Fibroblast of skin of back (primary cell): ENCODE measurements around the gene HEXIM2. TPM values are rescaled to one million over a fixed set of nuclear protein-coding genes. Genes with fewer than 3 reads are reported as not detected.
A peak's percentile ranks its signal among the peaks of the same experiment; 100 is the strongest.
"Not testable (repeated sequence)": the region's sequence is repeated elsewhere in the genome, so short reads cannot be mapped to it uniquely, and the experiment has no call there.

Experiments used
- DNase-seq: peaks from one replicate; pipeline ENCODE4 v3.0.0-alpha.2; 2013
- polyA plus RNA-seq, 2 experiments: library from polyadenylated mRNA; unstranded; fragments of 120-200 nt; gene quantifications; one replicate each; pipeline ENCODE4 v1.2.1, GENCODE V29; 2013; ENCODE audit not compliant: insufficient read length in 2 of 2

The HEXIM2 gene
- 3.0 TPM for polyA plus RNA-seq (2013, experiment 1 of 2; ENCODE audit: insufficient read length)
- polyA plus RNA-seq (2013, experiment 2 of 2; ENCODE audit: insufficient read length) = 2.7 TPM

GRCh38 chr17:45161288-45162024, at the start of gene HEXIM2:
Gene HEXIM2, plus strand, starts transcription at chr17:45161875. Its CDS starts 919 bp downstream, at chr17:45162794.
- DNase-seq = peak; percentile 100

GRCh38 chr17:45112559-45113423, 48.9 kb upstream of the HEXIM2 start:
- no peak for DNase-seq

- DNase-seq = no peak
These were observed 48.3 kb upstream of the HEXIM2 start for GRCh38 chr17:45113424-45113754.

DNA sequence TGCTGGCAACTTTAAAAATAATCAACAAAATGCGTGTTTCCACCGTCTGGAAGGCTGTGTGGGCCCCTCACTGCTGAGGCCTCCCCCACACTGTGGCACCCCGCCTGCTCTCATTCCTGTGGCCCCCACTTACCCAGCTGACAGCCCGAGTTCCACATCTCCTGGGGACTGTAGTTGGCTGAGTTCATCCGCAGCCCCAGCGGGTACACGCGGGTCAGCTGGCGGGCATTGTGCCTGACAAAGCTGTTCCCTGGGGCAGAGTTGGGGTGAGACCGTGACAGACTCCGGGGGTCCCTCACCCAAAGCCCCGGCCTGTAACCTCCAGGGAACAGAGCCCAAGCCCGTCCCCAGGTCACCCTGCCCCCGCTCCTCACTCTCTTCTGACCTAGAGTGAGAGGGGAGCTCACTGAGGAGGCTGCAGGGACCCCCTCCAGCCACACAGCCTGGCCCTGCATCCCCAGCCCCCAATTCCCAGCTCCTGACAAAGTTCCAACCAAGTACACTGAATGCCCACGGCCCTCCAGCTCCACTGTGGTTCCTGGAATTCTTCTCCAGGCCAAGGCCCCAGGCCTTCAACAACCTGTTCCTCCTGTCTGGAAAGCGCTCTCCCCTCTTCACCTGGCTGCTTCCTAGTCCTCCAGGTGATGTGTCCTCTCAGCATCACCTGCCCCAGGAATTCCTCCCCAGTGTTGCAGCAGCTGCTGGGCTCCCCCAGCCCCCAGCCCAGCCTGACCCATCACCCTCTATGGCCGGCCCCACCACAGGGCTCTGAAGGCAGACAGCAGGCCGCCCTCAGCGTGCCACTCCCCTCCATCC, 47.4 kb upstream of the HEXIM2 start:
- DNase-seq = no peak

DNA sequence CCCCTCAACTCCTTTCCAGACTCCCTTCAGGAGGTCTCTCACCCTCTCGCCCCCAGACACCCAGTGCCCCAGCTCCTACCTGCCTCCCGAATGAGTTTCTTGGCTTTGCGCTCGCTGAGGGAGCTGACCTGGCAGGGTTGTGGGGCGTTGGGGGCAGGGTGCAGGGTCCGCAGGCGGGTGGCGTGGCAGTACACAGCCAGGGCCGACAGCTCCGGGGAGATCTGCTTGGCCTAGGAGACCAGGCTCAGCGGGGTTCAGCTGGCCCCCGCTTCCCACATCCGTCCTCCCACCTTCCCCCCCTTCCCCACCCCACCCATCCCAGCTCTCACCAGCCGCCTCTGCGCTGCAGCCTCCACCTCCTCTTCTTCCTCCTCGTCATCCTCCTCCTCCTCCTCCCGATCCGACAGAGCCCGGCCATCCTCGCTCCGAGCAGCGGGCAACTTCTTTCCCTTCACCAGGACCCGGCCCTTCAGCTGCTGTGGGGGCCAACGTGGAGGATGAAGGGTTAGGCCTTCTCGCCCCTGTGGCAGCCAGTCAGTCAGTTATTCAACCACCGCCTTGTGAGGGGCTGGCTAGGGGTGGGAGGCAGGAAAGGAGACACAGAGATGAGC, 46.6 kb upstream of the HEXIM2 start:
- DNase-seq = no peak

- peak; percentile 69 for DNase-seq
These were observed 45.8 kb upstream of the HEXIM2 start for GRCh38 chr17:45115871-45116270.

DNA sequence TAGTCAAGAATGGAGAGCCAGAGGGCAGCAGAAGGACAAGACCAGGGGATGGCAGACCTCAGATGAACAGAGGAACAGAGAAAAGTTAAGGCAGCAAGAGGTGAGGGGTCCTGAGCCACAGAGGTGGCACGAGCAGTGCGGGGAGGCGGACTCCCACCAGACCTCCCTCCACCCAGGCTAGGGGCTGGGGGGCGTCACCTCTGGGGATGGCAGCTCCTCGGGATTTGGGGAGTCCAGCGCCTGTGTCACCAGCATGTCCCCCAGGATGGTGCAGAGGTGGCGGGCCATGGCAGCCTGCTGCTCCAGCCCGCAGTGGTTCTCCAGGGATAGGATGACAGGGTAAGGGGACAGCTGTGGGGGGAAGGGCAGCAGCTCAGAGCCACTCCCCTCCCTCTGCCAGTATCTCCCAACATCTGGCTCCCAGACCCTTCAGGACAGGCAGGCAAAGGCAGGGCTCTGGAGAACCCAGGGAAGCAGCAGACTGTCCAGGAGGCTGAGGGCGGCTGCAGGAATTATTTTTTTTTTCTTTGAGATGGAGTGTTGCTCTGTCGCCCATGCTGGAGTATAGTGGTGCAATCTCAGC, 45.1 kb upstream of the HEXIM2 start:
- no peak for DNase-seq

DNA sequence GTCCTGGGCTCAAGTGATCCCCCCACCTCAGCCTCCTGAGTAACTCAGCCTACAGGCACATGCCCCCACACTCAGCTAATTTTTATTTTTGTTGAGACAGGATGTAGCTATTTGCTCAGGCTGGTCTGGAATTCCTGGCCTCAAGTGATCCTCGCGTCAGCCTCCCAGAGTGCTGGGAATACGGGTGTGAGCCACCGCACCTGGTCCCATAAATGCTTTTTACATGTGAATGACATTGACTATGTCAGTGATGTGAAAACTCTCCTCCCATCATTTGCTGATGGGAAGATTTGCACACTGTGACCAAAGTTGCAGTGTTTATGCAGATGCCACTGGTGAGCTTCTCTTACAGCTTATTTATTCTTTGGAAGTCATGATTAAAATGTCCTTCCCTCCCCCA, 44.3 kb upstream of the HEXIM2 start:
- DNase-seq = no peak

DNA sequence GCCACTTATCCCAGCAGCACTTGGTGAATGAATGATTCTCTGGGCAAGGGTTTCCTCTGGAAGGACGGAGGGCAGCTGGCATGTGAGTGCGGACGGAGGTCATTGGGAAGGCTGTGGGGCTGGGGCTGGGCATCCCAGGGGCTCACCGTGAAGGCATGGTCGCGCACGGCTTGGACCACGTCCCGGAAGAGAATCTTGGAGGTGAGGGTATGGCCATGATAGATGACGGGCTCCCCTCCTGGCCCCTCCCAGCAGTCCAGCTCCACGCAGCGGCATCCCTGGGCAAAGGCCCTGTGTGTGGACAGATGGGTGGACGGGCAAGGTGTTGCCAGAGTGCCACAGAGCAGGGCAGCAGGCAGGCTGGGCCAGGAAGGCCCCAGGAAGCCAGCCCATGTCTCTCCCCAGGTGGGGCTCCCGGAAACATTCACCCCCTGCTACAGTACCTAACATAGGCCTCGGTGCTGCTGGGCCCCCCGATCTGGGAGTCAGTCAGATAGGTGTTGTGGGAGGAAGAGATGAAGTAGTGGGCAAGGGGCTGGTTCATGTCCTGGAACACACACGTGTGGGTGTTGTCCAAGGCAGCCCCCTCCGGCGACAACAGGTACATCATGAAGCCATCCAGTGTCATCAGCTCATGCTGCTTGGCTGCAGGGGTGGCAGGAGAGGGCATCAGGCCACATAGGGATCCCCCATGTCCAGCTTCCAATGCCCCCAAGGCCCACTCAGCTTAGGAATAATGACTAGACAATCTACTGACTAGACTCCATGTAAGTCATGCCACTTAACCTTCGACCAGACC, 43.6 kb upstream of the HEXIM2 start:
- DNase-seq = no peak

- DNase-seq = no peak
These were observed 43.0 kb upstream of the HEXIM2 start for GRCh38 chr17:45118691-45119090.

DNA sequence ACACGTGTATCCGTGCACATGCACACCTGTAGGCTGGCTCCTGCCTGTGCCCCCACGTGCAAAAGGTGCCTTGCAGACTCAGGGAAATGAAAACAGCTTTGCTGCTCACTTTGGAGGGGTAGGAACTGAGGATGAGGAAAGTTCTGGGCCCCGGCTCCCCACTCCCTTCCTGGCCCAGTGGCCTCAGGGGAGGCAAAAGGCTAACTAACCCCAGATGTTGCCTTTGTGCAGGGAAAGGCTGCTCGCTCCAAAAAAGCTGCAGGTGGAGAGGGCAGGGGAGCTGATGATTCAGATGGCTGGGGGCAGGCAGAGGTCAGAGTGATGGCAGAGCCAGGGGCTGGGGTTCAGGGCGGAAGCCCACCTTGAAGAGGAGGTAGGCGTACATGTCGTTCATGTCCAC, 41.7 kb upstream of the HEXIM2 start:
- no peak for DNase-seq

- DNase-seq = no peak
These were observed 41.1 kb upstream of the HEXIM2 start for GRCh38 chr17:45120558-45120957.

DNA sequence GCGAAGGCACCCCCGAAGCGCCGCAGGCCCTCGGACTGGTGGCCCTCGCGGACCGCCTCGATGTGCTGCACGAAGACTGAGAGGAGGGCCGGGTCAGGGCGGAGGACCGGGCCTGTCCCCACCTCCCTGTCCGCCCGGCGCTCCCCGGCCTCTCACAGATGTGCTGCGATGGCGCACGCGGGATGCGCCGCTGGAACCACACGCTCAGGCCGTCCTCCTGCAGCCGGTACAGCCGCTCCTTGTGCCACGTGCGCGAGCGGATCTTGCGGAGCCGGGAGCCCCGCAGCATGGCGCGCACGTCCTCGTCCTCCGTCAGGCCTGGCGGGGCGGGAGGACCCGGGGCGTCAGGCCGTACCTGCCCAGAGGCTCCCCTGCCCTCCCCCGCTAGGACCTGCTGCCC, 40.6 kb upstream of the HEXIM2 start:
- DNase-seq = no peak

- no peak for DNase-seq
These were observed 38.5 kb upstream of the HEXIM2 start for GRCh38 chr17:45123076-45123770.

DNA sequence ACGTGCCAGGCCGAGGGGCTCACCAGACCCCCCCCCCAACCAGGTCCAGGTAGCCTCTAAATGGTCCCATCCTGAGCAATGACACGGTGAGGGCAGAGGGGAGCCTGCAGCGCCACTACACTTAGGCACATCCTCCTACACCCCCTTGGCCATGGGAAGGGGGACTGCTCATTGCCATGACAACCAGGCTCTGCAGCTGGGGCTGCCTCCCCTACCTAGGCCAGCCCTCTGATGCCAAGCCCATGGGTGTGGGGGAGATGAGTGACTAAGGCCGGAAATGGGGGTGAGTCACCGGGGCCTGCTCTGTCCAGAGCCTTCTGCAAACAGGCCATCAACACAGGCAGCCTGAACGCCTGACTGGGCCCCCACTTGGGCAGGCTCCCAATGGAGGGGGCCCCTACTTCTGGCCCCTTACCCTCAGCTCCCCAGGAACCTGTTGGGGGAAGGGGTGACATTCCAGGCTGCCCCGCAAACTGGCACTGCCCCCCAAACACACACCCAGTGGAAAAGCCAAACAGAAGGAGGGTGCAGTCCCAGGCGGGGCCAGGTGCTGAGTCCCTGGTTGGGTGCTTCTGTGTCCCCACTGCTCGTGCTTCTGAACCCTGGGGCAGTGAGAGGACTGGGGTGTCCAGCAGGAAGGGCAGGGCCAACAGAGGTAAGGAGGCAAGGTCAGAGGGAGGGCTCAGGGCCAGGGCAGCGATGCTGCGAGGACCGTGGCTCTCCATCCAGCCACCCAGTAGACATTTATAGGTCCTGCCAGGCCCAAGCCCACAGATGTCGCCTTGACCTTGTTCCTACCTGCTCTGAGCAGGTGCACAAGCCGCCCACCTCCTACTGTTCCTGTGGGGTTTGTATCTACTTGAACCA, 37.5 kb upstream of the HEXIM2 start:
- DNase-seq = peak; percentile 91

DNA sequence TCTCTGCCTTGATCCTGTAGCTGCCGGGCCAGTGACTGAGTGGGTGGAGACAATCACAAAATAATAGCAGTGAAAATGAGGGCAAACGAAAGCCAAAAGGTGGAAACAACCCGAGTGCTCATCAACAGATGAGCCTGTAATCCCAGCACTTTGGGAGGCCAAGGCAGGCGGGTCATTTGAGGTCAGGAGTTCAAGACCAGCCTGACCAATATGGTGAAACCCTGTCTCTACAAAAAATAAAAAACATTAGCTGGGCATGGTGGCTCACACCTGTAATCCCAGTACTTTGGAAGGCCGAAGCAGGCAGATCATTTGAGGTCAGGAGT, 36.9 kb upstream of the HEXIM2 start:
- DNase-seq = not testable (repeated sequence)

DNA sequence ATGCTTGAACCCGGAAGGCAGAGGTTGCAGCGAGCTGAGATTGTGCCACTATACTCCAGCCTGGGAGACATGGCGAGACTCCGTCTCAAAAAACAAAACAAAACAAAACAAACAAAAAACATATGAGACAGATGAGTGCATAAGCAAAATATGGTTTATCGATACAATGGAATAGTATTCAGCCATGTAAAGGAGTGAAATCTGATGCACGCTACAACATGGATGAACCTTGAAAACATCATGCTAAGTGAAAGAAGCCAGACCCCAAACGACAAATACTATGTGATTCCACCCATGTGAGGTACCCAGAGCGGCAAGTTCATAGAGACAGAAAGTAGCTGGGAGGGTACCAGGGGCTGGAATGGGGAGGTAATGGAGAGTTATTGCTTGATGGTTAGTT, 36.2 kb upstream of the HEXIM2 start:
- no peak for DNase-seq

DNA sequence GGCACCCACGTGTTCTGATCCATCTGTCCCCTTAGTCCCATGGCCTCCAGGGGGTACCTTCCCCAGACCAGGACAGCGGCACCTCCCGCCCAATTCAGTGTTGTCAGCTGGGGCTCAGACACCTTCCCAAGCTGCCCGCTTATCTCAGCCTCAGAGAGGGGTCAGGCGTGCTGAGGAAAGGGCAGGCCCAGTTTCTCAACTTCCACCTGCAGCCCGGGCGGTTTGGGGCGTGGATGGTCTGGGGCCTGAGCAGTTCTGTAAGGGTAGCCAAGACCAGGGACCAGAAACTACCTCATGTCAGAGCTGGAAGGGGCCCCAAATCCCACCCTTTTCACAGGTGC, 34.5 kb upstream of the HEXIM2 start:
- DNase-seq = no peak

GRCh38 chr17:45127548-45128300, 34.0 kb upstream of the HEXIM2 start:
- DNase-seq = peak; percentile 61
